HepG2 (cell line): Measurements from ENCODE around the gene JAZF1. TPM values are rescaled to one million over a fixed set of nuclear protein-coding genes. Genes with fewer than 3 reads are reported as not detected.

ENCODE experiments used
- ATAC-seq: fragments of 200-7000 bp; cut with Tn5 transposase; 3 replicates; pipeline ENCODE4 v1.9.1; 2020; ENCODE audit warnings: mild to moderate bottlenecking, moderate library complexity
- BruUV-seq: library from RNA; stranded (reverse); fragments of 400-500 nt; replicated peaks from 2 replicates; lab custom pipeline; 2021; lab: Mats Ljungman, UMichigan
- CTCF ChIA-PET: fragments of 300-600 bp; formaldehyde crosslinking; extraction: SDS; loops from one replicate; lab custom pipeline; 2021; ENCODE audit warnings: low total read pairs, inconsistent platforms, low intra/inter-chr PET ratio; lab: Yijun Ruan, JAX
- POLR2A ChIA-PET: fragments of 350-600 bp; sonication (Branson Sonifier 250); formaldehyde crosslinking; loops from one replicate; lab custom pipeline; 2020; ENCODE audit warnings: antibody characterized with exemption, inconsistent platforms; lab: Yijun Ruan, JAX
- DNase-seq: peaks from one replicate; pipeline ENCODE4 v3.0.0-alpha.2; 2015; ENCODE audit warnings: low spot score
- FAIRE-seq: peaks from 3 replicates; lab custom pipeline; 2011; peaks lifted over from hg19 to GRCh38; lab: Jason Lieb, UNC
- H2AFZ ChIP-seq: one replicate; pipeline ENCODE4 v1.6.1; 2011; ENCODE audit warnings: low read length, inconsistent platforms
- H3K27ac ChIP-seq: fragments of 300-600 bp; 3 replicates; pipeline ENCODE4 v1.8.0; 2011; ENCODE audit warnings: mixed run types, mild to moderate bottlenecking, mixed read lengths, low read length, inconsistent platforms; ENCODE audit not compliant: insufficient read depth; ENCODE audit errors: extremely low read length
- H3K27me3 ChIP-seq, 2 experiments: fragments of 200-600 bp in 1 of 2; 2 replicates in 1 of 2; 3 replicates in 1 of 2; pipeline versions ENCODE4 v1.6.0 to v1.8.0; 2011; ENCODE audit warnings: low read length in 2 of 2, mild to moderate bottlenecking in 2 of 2, moderate library complexity in 2 of 2, inconsistent platforms in 1 of 2; ENCODE audit not compliant: insufficient read depth in 2 of 2, control insufficient read depth in 1 of 2
- H3K36me3 ChIP-seq, 2 experiments: fragments of 200-600 bp in 1 of 2; replicated peaks in 1 of 2; 2 replicates in 1 of 2; 3 replicates in 1 of 2; pipeline versions ENCODE4 v1.5.1 to v1.8.0; 2011; ENCODE audit warnings: low read length in 2 of 2, inconsistent platforms in 1 of 2; ENCODE audit not compliant: insufficient read depth in 2 of 2, control insufficient read depth in 1 of 2
- H3K4me1 ChIP-seq: 2 replicates; pipeline ENCODE4 v1.5.1; 2012; ENCODE audit warnings: low read length, inconsistent platforms; ENCODE audit not compliant: insufficient read depth
- H3K4me2 ChIP-seq: 2 replicates; pipeline ENCODE4 v1.6.0; 2011; ENCODE audit warnings: low read depth, low read length, inconsistent platforms
- H3K4me3 ChIP-seq, 3 experiments: fragments of 200-600 bp in 1 of 3; sonication (generic), shearing (Covaris generic) in 1 of 3; replicated peaks in 1 of 3; 2 replicates each; pipeline ENCODE4 v1.5.1; 2011 to 2016; ENCODE audit warnings: low read length in 3 of 3, inconsistent platforms in 2 of 3, low read depth in 2 of 3, mild to moderate bottlenecking in 2 of 3, control low read depth in 1 of 3, mixed read lengths in 1 of 3; ENCODE audit not compliant: insufficient read depth in 1 of 3
- H3K79me2 ChIP-seq: one replicate; pipeline ENCODE4 v1.6.1; 2011; ENCODE audit warnings: low read length, inconsistent platforms; ENCODE audit not compliant: insufficient read depth
- H3K9ac ChIP-seq: 2 replicates; pipeline ENCODE4 v1.6.0; 2011; ENCODE audit warnings: mild to moderate bottlenecking, low read depth, low read length, inconsistent platforms; ENCODE audit not compliant: insufficient read depth
- H3K9me3 ChIP-seq: 2 replicates; pipeline ENCODE4 v1.5.1; 2012; ENCODE audit warnings: mild to moderate bottlenecking, low read length
- H4K20me1 ChIP-seq: 2 replicates; pipeline ENCODE4 v1.6.0; 2011; ENCODE audit warnings: inconsistent platforms, mild to moderate bottlenecking, low read length, moderate library complexity; ENCODE audit not compliant: insufficient read depth
- AGO2 ChIP-seq: fragments of 200-400 bp; formaldehyde crosslinking; optimal IDR thresholded peaks from 2 replicates; pipeline ENCODE3; 2017; ENCODE audit warnings: mild to moderate bottlenecking, low read depth, low read length, moderate library complexity
- ARNTL ChIP-seq: sonication (generic); formaldehyde crosslinking; IDR thresholded peaks from 2 replicates; pipeline ENCODE4 v1.4.0; 2020; ENCODE audit warnings: mild to moderate bottlenecking, missing genetic modification reagents
- CBX5 ChIP-seq: sonication (generic); formaldehyde crosslinking; IDR thresholded peaks from 2 replicates; pipeline ENCODE4 v1.4.0; 2020; ENCODE audit warnings: missing genetic modification reagents, borderline replicate concordance
- EZH2 ChIP-seq: conservative IDR thresholded peaks from 2 replicates; pipeline ENCODE4 v1.6.1; 2012; ENCODE audit warnings: mild to moderate bottlenecking, low read depth, low read length, moderate library complexity
- MAFG ChIP-seq: sonication (generic); formaldehyde crosslinking; IDR thresholded peaks from 2 replicates; pipeline ENCODE4 v1.5.1; 2020; ENCODE audit warnings: mild to moderate bottlenecking, missing genetic modification reagents
- SCMH1 ChIP-seq: sonication (generic); formaldehyde crosslinking; IDR thresholded peaks from 2 replicates; pipeline ENCODE4 v1.9.0; 2021; ENCODE audit warnings: missing genetic modification reagents, mild to moderate bottlenecking, borderline replicate concordance
- SMAD9 ChIP-seq: sonication (generic); formaldehyde crosslinking; IDR thresholded peaks from 2 replicates; pipeline ENCODE4 v1.5.1; 2020; ENCODE audit warnings: mild to moderate bottlenecking, missing genetic modification reagents
- SMARCE1 ChIP-seq: fragments of 450-650 bp; IDR thresholded peaks from 2 replicates; pipeline ENCODE4 v1.6.1; 2017; ENCODE audit warnings: borderline replicate concordance
- SP5 ChIP-seq: IDR thresholded peaks from 2 replicates; pipeline ENCODE4 v1.6.1; 2016; ENCODE audit warnings: low read depth, borderline replicate concordance
- ZBTB42 ChIP-seq: sonication (generic); formaldehyde crosslinking; IDR thresholded peaks from 2 replicates; pipeline ENCODE4 v1.5.0; 2020; ENCODE audit warnings: mild to moderate bottlenecking, missing genetic modification reagents
- ZNF329 ChIP-seq: sonication (generic); formaldehyde crosslinking; IDR thresholded peaks from 2 replicates; pipeline ENCODE4 v1.9.0; 2021; ENCODE audit warnings: low read depth, mild to moderate bottlenecking, missing genetic modification reagents
- ZNF589 ChIP-seq: sonication (generic); formaldehyde crosslinking; conservative IDR thresholded peaks from 2 replicates; pipeline ENCODE4 v1.8.0; 2022; ENCODE audit warnings: mild to moderate bottlenecking, moderate library complexity, missing genetic modification reagents
- ZNF672 ChIP-seq: sonication (generic); formaldehyde crosslinking; IDR thresholded peaks from 2 replicates; pipeline ENCODE4 v1.8.1; 2022; ENCODE audit warnings: missing genetic modification reagents
- ZNF782 ChIP-seq: sonication (generic); formaldehyde crosslinking; IDR thresholded peaks from 2 replicates; pipeline ENCODE4 v1.4.0; 2020; ENCODE audit warnings: missing genetic modification reagents, mild to moderate bottlenecking, borderline replicate concordance
- WGBS: methylation state at CpG from one replicate; pipeline ENCODE4 v1.1.6; 2017; ENCODE audit warnings: low lambda C conversion rate; 5-methylcytosine and 5-hydroxymethylcytosine counted together
- in situ Hi-C: cut with HindIII; loops from 2 replicates; pipeline ENCODE4 v1.10.0; 2017; ENCODE audit warnings: low pct_unique_long_range_greater_than_20kb; ENCODE audit not compliant: extremely low pct_ligation_motif_present
- intact Hi-C: fragments of 100-400 bp; cut with micrococcal nuclease; formaldehyde crosslinking; loops from one replicate; pipeline ENCODE4 v1.10.0; 2022; ENCODE audit not compliant: unreplicated experiment
- polyA plus RNA-seq, 8 experiments: library from polyadenylated mRNA; depleted of rRNA in 3 of 8; stranded (reverse) in 7 of 8; unstranded in 1 of 8; fragments of >200 nt; fragmentation: Illumina TruSeq in 4 of 8; extraction: Trizol in 4 of 8; gene quantifications; 2 replicates each; pipeline versions ENCODE4 v1.2.1 to v1.2.3, GENCODE V29; 2011 to 2016; ENCODE audit warnings: low read depth in 4 of 8, missing spikeins in 1 of 8, mixed read lengths in 1 of 8; ENCODE audit not compliant: insufficient read depth in 1 of 8
- total RNA-seq, 5 experiments: library from RNA; depleted of rRNA; stranded (reverse); fragments of >200 nt; fragmentation: Illumina TruSeq; extraction: Trizol; gene quantifications; 2 replicates each; pipeline ENCODE4 v1.2.3, GENCODE V29; 2016; ENCODE audit warnings: low read depth in 1 of 5
- TF ChIP-seq, protein P1 (sequence below): IDR thresholded peaks from 2 replicates; pipeline ENCODE4 v1.6.1; 2012; ENCODE audit warnings: low read length, improper control_type of control experiment
- TF ChIP-seq, protein P2 (sequence below): IDR thresholded peaks from 2 replicates; pipeline ENCODE4 v1.6.1; 2016; ENCODE audit warnings: missing genetic modification reagents, missing compliant biosample characterization
- TF ChIP-seq, protein P3 (sequence below): sonication (generic); formaldehyde crosslinking; IDR thresholded peaks from 2 replicates; pipeline ENCODE4 v1.5.0; 2020; ENCODE audit warnings: mild to moderate bottlenecking, missing genetic modification reagents
- TF ChIP-seq, protein P4 (sequence below): sonication (generic); formaldehyde crosslinking; conservative IDR thresholded peaks from 2 replicates; pipeline ENCODE4 v1.5.0; 2020; ENCODE audit warnings: missing genetic modification reagents

The JAZF1 gene
- total and polyA plus RNA-seq, 2 of the 13 experiments (the other 11 are each of a cell fraction or from before 2014, with no cell fraction given) = not detected

DNA sequence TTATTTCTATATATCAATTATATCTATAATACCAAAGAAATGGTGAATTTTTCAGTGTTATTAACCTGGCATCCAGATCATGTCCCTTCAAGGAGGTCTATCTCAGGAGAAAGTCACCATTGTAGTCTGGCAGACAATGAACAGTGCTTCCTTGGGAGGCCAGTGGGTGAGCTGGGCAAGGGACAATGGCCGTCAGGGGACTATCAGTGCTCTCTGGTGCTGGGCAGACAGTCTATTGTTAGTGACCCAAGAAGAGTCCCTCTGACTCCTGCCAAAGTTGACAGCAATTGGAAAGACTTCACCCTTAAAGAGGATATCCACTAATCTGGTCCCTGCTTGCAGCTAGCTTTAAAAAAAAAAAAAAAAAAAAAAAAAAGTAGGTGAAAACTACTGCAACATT, 7.1 kb downstream of the JAZF1 start (continued):
- TF ChIP-seq, protein P1, sequence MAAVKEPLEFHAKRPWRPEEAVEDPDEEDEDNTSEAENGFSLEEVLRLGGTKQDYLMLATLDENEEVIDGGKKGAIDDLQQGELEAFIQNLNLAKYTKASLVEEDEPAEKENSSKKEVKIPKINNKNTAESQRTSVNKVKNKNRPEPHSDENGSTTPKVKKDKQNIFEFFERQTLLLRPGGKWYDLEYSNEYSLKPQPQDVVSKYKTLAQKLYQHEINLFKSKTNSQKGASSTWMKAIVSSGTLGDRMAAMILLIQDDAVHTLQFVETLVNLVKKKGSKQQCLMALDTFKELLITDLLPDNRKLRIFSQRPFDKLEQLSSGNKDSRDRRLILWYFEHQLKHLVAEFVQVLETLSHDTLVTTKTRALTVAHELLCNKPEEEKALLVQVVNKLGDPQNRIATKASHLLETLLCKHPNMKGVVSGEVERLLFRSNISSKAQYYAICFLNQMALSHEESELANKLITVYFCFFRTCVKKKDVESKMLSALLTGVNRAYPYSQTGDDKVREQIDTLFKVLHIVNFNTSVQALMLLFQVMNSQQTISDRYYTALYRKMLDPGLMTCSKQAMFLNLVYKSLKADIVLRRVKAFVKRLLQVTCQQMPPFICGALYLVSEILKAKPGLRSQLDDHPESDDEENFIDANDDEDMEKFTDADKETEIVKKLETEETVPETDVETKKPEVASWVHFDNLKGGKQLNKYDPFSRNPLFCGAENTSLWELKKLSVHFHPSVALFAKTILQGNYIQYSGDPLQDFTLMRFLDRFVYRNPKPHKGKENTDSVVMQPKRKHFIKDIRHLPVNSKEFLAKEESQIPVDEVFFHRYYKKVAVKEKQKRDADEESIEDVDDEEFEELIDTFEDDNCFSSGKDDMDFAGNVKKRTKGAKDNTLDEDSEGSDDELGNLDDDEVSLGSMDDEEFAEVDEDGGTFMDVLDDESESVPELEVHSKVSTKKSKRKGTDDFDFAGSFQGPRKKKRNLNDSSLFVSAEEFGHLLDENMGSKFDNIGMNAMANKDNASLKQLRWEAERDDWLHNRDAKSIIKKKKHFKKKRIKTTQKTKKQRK = no peak
- TF ChIP-seq, protein P2, sequence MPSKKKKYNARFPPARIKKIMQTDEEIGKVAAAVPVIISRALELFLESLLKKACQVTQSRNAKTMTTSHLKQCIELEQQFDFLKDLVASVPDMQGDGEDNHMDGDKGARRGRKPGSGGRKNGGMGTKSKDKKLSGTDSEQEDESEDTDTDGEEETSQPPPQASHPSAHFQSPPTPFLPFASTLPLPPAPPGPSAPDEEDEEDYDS = no peak
- TF ChIP-seq CBX5 (CRISPR knock-in tag) = no peak
- no peak for TF ChIP-seq ARNTL (CRISPR knock-in tag)
- no peak for TF ChIP-seq SP5 (CRISPR knock-in tag)
- TF ChIP-seq SMAD9 (CRISPR knock-in tag) = no peak
- no peak for TF ChIP-seq ZNF329 (CRISPR knock-in tag)

DNA sequence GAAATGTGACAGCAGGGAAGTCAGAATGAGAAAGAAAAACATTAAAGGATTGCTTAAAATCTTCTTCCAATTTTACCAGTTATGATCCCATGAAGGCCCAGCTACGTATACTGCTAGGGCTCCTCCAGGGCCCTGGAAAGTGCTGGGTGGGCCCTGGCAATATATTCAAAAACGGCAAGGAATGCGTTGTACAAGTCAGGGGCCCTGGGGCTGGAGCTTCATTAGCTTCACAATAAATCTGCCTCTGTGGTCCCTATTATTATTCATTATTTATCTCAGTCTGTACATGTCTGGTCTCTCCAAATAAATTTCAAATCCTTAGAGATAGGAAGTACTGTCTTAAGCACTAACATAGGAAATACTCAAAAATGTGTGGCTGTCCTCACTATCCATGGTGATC, 7.6 kb downstream of the JAZF1 start:
- CTCF ChIA-PET = no interaction called here
- in situ Hi-C loops = no loop called here
- POLR2A ChIA-PET = no interaction called here

More for the DNA sequence above, 7.6 kb downstream of the JAZF1 start:
- peaks cover 1 to 15% of the 10 kb centered on the region in 2 experiments; a peak in 3 of 5 replicates for H3K27me3 ChIP-seq
- no peaks in the 10 kb centered on the region for H3K79me2 ChIP-seq
- WGBS = 32% methylated on average over 3 of the region's 3 CpGs
- no peak overlapping the region for H3K27ac ChIP-seq
- no peak for DNase-seq
- TF ChIP-seq EZH2 (no peak), ZNF782 (CRISPR knock-in tag) (no peak), AGO2 (no peak), ZNF672 (no peak), ZBTB42 (no peak), SMARCE1 (no peak), SCMH1 (CRISPR knock-in tag) (no peak), MAFG (CRISPR knock-in tag) (no peak), ZNF589 (CRISPR knock-in tag) (no peak)
- TF ChIP-seq, protein P3, sequence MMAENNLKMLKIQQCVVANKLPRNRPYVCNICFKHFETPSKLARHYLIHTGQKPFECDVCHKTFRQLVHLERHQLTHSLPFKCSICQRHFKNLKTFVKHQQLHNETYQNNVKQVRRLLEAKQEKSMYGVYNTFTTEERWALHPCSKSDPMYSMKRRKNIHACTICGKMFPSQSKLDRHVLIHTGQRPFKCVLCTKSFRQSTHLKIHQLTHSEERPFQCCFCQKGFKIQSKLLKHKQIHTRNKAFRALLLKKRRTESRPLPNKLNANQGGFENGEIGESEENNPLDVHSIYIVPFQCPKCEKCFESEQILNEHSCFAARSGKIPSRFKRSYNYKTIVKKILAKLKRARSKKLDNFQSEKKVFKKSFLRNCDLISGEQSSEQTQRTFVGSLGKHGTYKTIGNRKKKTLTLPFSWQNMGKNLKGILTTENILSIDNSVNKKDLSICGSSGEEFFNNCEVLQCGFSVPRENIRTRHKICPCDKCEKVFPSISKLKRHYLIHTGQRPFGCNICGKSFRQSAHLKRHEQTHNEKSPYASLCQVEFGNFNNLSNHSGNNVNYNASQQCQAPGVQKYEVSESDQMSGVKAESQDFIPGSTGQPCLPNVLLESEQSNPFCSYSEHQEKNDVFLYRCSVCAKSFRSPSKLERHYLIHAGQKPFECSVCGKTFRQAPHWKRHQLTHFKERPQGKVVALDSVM (CRISPR knock-in tag) = no peak
- TF ChIP-seq, protein P4, sequence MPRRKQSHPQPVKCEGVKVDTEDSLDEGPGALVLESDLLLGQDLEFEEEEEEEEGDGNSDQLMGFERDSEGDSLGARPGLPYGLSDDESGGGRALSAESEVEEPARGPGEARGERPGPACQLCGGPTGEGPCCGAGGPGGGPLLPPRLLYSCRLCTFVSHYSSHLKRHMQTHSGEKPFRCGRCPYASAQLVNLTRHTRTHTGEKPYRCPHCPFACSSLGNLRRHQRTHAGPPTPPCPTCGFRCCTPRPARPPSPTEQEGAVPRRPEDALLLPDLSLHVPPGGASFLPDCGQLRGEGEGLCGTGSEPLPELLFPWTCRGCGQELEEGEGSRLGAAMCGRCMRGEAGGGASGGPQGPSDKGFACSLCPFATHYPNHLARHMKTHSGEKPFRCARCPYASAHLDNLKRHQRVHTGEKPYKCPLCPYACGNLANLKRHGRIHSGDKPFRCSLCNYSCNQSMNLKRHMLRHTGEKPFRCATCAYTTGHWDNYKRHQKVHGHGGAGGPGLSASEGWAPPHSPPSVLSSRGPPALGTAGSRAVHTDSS (CRISPR knock-in tag) = no peak
- ATAC-seq = no peak
- BruUV-seq = no TSS peak
- no peaks in the 10 kb centered on the region for H3K36me3 ChIP-seq
- H3K4me3 ChIP-seq = no peak overlapping the region
- H3K9ac ChIP-seq = no peak overlapping the region
- no peak overlapping the region for H2AFZ ChIP-seq
- H4K20me1 ChIP-seq = no peaks in the 10 kb centered on the region
- no peak overlapping the region for H3K4me2 ChIP-seq
- no peaks in the 10 kb centered on the region for H3K9me3 ChIP-seq
- intact Hi-C loops = no loop called here
- no peaks in the 10 kb centered on the region for H3K4me1 ChIP-seq
- no peak for FAIRE-seq
